NCI-H2081 treated with DMSO at 0.1 percent for 48 hours (cell line): ENCODE measurements around the gene C12orf42.

ENCODE experiments used
- DNase-seq: peaks from one replicate; lab custom pipeline; 2025; lab: John Stamatoyannopoulos, UW

Gene C12orf42

GRCh38 chr12:103495469-103496456 is at the start of gene C12orf42:
C12orf42 (minus strand) TSS chr12:103495968; CDS start chr12:103478426, 17,542 bp downstream.
- DNase-seq, result peak; percentile 47

- DNase-seq, result no peak
These were observed 46.3 kb upstream of the C12orf42 start for GRCh38 chr12:103542078-103542477.

- DNase-seq, result no peak
These were observed 44.6 kb upstream of the C12orf42 start for GRCh38 chr12:103540319-103540718.

- no peak for DNase-seq
These were observed 42.6 kb upstream of the C12orf42 start for GRCh38 chr12:103538397-103538796.

- DNase-seq, result no peak
These were observed 34.7 kb upstream of the C12orf42 start for GRCh38 chr12:103530307-103531066.

- no peak for DNase-seq
These were observed 33.5 kb upstream of the C12orf42 start for GRCh38 chr12:103529306-103529705.

- no peak for DNase-seq
These were observed 28.6 kb upstream of the C12orf42 start for GRCh38 chr12:103524238-103524875.

GRCh38 chr12:103523771-103524170 is 28.0 kb upstream of the C12orf42 start:
- no peak for DNase-seq

- DNase-seq, result no peak
These were observed 25.0 kb upstream of the C12orf42 start for GRCh38 chr12:103520686-103521215.

- no peak for DNase-seq
These were observed 23.9 kb upstream of the C12orf42 start for GRCh38 chr12:103519632-103520031.

- DNase-seq, result no peak
These were observed 23.1 kb upstream of the C12orf42 start for GRCh38 chr12:103518899-103519298.

GRCh38 chr12:103517161-103517560 is 21.4 kb upstream of the C12orf42 start:
- no peak for DNase-seq

GRCh38 chr12:103515341-103515740 is 19.6 kb upstream of the C12orf42 start:
- no peak for DNase-seq

- no peak for DNase-seq
These were observed 18.1 kb upstream of the C12orf42 start for GRCh38 chr12:103513875-103514274.

- no peak for DNase-seq
These were observed 9.8 kb upstream of the C12orf42 start for GRCh38 chr12:103505371-103506236.

- no peak for DNase-seq
These were observed 8.8 kb upstream of the C12orf42 start for GRCh38 chr12:103504606-103505005.

GRCh38 chr12:103503546-103504480 is 8.0 kb upstream of the C12orf42 start:
- DNase-seq, result no peak

GRCh38 chr12:103501447-103501846 is 5.7 kb upstream of the C12orf42 start:
- DNase-seq, result no peak

- no peak for DNase-seq
These were observed 3.8 kb upstream of the C12orf42 start for GRCh38 chr12:103499571-103499970.

- DNase-seq, result no peak
These were observed 3.2 kb upstream of the C12orf42 start for GRCh38 chr12:103498990-103499389.
